Endothelial cell of umbilical vein (primary cell): ENCODE data around the gene CCN2. TPM values are rescaled to one million over a fixed set of nuclear protein-coding genes. Genes with fewer than 3 reads are reported as not detected.

ENCODE experiments used
- BruUV-seq: library from RNA; stranded (reverse); fragments of 400-500 nt; replicated peaks from 2 replicates; lab custom pipeline; 2021; lab: Mats Ljungman, UMichigan
- CTCF ChIA-PET: fragments of 300-600, 350-600 bp; sonication (Branson Sonifier 250); formaldehyde crosslinking; loops from one replicate; lab custom pipeline; 2021; ENCODE audit warnings: antibody characterized with exemption, inconsistent platforms; lab: Charles Lee
- POLR2A ChIA-PET: fragments of 300-600, 350-600 bp; sonication (Branson Sonifier 250); formaldehyde crosslinking; loops from one replicate; lab custom pipeline; 2021; ENCODE audit warnings: antibody characterized with exemption, inconsistent platforms; lab: Charles Lee
- DNase-seq: peaks from one replicate; pipeline ENCODE4 v3.0.0-alpha.2; 2011; ENCODE audit warnings: low read depth, low spot score
- FAIRE-seq: peaks from 2 replicates; lab custom pipeline; 2011; peaks lifted over from hg19 to GRCh38; lab: Jason Lieb, UNC
- H2AFZ ChIP-seq: 2 replicates; pipeline ENCODE4 v1.6.0; 2012; ENCODE audit warnings: low read depth, low read length, control low read depth, inconsistent platforms
- H3K27ac ChIP-seq: 2 replicates; pipeline ENCODE4 v1.5.1; 2011; ENCODE audit warnings: low read depth, mild to moderate bottlenecking, control low read depth, low read length, moderate library complexity; ENCODE audit not compliant: insufficient read depth
- H3K27me3 ChIP-seq, 2 experiments: 2 replicates each; pipeline versions ENCODE4 v1.6.0 to v1.6.1; 2011; ENCODE audit warnings: low read length in 2 of 2, mixed read lengths in 1 of 2; ENCODE audit not compliant: control insufficient read depth in 2 of 2, insufficient read depth in 2 of 2
- H3K36me3 ChIP-seq, 2 experiments: 2 replicates in 1 of 2; 3 replicates in 1 of 2; pipeline ENCODE4 v1.5.1; 2011; ENCODE audit warnings: low read length in 2 of 2, mild to moderate bottlenecking in 1 of 2, moderate library complexity in 1 of 2; ENCODE audit not compliant: control insufficient read depth in 2 of 2, insufficient read depth in 2 of 2; ENCODE audit errors: extremely low read depth in 1 of 2
- H3K4me1 ChIP-seq: 3 replicates; pipeline ENCODE4 v1.5.1; 2011; ENCODE audit warnings: mild to moderate bottlenecking, low read length; ENCODE audit not compliant: control insufficient read depth, insufficient read depth; ENCODE audit errors: extremely low read depth
- H3K4me2 ChIP-seq: 2 replicates; pipeline ENCODE4 v1.6.1; 2011; ENCODE audit warnings: low read length, control low read depth, mixed read lengths; ENCODE audit not compliant: insufficient read depth
- H3K4me3 ChIP-seq, 3 experiments: fragments of 200-600 bp in 1 of 3; sonication (generic), shearing (Covaris generic) in 1 of 3; replicated peaks in 1 of 3; 2 replicates each; pipeline ENCODE4 v1.5.1; 2011 to 2016; ENCODE audit warnings: control low read depth in 3 of 3, low read length in 3 of 3, mild to moderate bottlenecking in 2 of 3, inconsistent platforms in 1 of 3, low read depth in 1 of 3, moderate library complexity in 1 of 3; ENCODE audit not compliant: insufficient read depth in 1 of 3
- H3K79me2 ChIP-seq: 2 replicates; pipeline ENCODE4 v1.6.0; 2012; ENCODE audit warnings: low read length, inconsistent platforms; ENCODE audit not compliant: control insufficient read depth, insufficient read depth
- H3K9ac ChIP-seq: replicated peaks from 2 replicates; pipeline ENCODE3; 2011; ENCODE audit warnings: low read length, control low read depth; ENCODE audit not compliant: insufficient read depth; ENCODE audit errors: extremely low read depth
- H3K9me1 ChIP-seq: replicated peaks from 3 replicates; pipeline ENCODE4 v1.6.0; 2011; ENCODE audit warnings: mild to moderate bottlenecking, low read length; ENCODE audit not compliant: control insufficient read depth, insufficient read depth; ENCODE audit errors: extremely low read depth
- H3K9me3 ChIP-seq: replicated peaks from 2 replicates; pipeline ENCODE4 v1.5.1; 2012; ENCODE audit warnings: low read length, inconsistent platforms; ENCODE audit not compliant: control insufficient read depth, insufficient read depth
- H4K20me1 ChIP-seq: replicated peaks from 2 replicates; pipeline ENCODE3; 2011; ENCODE audit warnings: mild to moderate bottlenecking, low read length; ENCODE audit not compliant: control insufficient read depth, insufficient read depth; ENCODE audit errors: extremely low read depth
- CTCF ChIP-seq, 2 donors: IDR thresholded peaks; 1 replicate in 1 of 2; 2 replicates in 1 of 2; pipeline ENCODE4 v1.5.1; 2011; ENCODE audit warnings: low read length in 2 of 2, mild to moderate bottlenecking in 2 of 2, moderate library complexity in 2 of 2, control low read depth in 1 of 2, inconsistent platforms in 1 of 2, low read depth in 1 of 2; ENCODE audit not compliant: insufficient read depth in 1 of 2; ENCODE audit errors: extremely low read depth in 1 of 2
- EZH2 ChIP-seq: IDR thresholded peaks from 2 replicates; pipeline ENCODE4 v1.6.1; 2012; ENCODE audit warnings: borderline replicate concordance, low read depth, mild to moderate bottlenecking, moderate library complexity, low read length, inconsistent platforms; ENCODE audit not compliant: severe bottlenecking
- FOS ChIP-seq: IDR thresholded peaks from 2 replicates; pipeline ENCODE4 v1.6.1; 2011; ENCODE audit warnings: mild to moderate bottlenecking, low read length, moderate library complexity, borderline replicate concordance; ENCODE audit not compliant: insufficient read depth
- GATA2 ChIP-seq: IDR thresholded peaks from 2 replicates; pipeline ENCODE4 v1.7.0; 2011; ENCODE audit warnings: low read depth, mild to moderate bottlenecking, moderate library complexity, mixed read lengths, low read length; ENCODE audit not compliant: insufficient read length, insufficient read depth
- JUN ChIP-seq: IDR thresholded peaks from 2 replicates; pipeline ENCODE4 v1.6.1; 2011; ENCODE audit warnings: borderline replicate concordance, low read depth; ENCODE audit not compliant: insufficient read length, insufficient read depth
- MAX ChIP-seq: IDR thresholded peaks from 2 replicates; pipeline ENCODE4 v1.6.1; 2011; ENCODE audit not compliant: insufficient read depth, insufficient read length
- MYC ChIP-seq: IDR thresholded peaks from one replicate; pipeline ENCODE4 v1.6.1; 2011; ENCODE audit warnings: mild to moderate bottlenecking, low read depth, low read length
- POLR2A ChIP-seq: IDR thresholded peaks from 2 replicates; pipeline ENCODE4 v1.6.1; 2012; ENCODE audit warnings: low read depth, mild to moderate bottlenecking, control low read depth, low read length
- POLR2AphosphoS5 ChIP-seq: IDR thresholded peaks from 2 replicates; pipeline ENCODE4 v1.6.1; 2012; ENCODE audit warnings: low read depth, mild to moderate bottlenecking, control low read depth, low read length, moderate library complexity; ENCODE audit not compliant: insufficient read depth
- dilution Hi-C: fragments of 300-500 bp; cut with MboI; formaldehyde crosslinking; loops from one replicate; pipeline ENCODE4 v1.15.0; 2019; ENCODE audit warnings: low sequenced_read_pairs; ENCODE audit not compliant: extremely low pct_ligation_motif_present
- intact Hi-C: fragments of 100-400 bp; cut with micrococcal nuclease; formaldehyde crosslinking; loops from one replicate; pipeline ENCODE4 v1.10.0; 2022
- polyA plus RNA-seq, 4 experiments: library from polyadenylated mRNA; depleted of rRNA in 3 of 4; stranded (reverse) in 3 of 4; unstranded in 1 of 4; fragments of >200 nt; gene quantifications; 2 replicates each; pipeline versions ENCODE4 v1.2.1 to v1.2.3, GENCODE V29; 2011 to 2012; ENCODE audit warnings: missing spikeins in 1 of 4
- total RNA-seq: library from RNA; stranded (reverse); gene quantifications from 2 replicates; pipeline ENCODE4 v1.2.3, GENCODE V29; 2021

CCN2 gene
- total and polyA plus RNA-seq, 2 donors (not counting 3 experiments of a cell fraction or from before 2014, with no cell fraction given), result 1,926 to 2,488 TPM

GRCh38 chr6:131937226-131937625 lies 13.9 kb downstream of the CCN2 start:
- H4K20me1 ChIP-seq, result no peaks in the 10 kb centered on the region
- ChIA-PET CTCF (interaction anchor here (1.6 kb wide), 1 partner anchor 343 kb away, joined by 6 read pairs; no protein-coding TSS in a partner anchor), POLR2A (interaction anchor here (0.7 kb wide), 1 partner anchor 199 kb away, joined by 3 read pairs; no protein-coding TSS in a partner anchor)
- FAIRE-seq, result no peak
- DNase-seq, result no peak
- no peak overlapping the region for H3K27ac ChIP-seq
- H3K36me3 ChIP-seq, result no peaks in the 10 kb centered on the region
- no peaks in the 10 kb centered on the region for H3K4me1 ChIP-seq
- BruUV-seq, result no TSS peak
- intact Hi-C loops, result no loop called here
- no peaks in the 10 kb centered on the region for H3K27me3 ChIP-seq
- H2AFZ ChIP-seq, result no peak overlapping the region
- H3K4me3 ChIP-seq, result no peak overlapping the region
- H3K9me3 ChIP-seq, result no peaks in the 10 kb centered on the region
- no peak for TF ChIP-seq MYC
- no peak for TF ChIP-seq EZH2
- no peak for TF ChIP-seq POLR2A
- TF ChIP-seq JUN, result no peak
- no peak for TF ChIP-seq MAX
- TF ChIP-seq FOS, result no peak
- no peak for TF ChIP-seq CTCF (IDR thresholded peaks at IDR 0.05; ENCODE audit: extremely low read depth in 1 of 2, insufficient read depth in 1 of 2, low read depth in 1 of 2, low read length in 2 of 2)
- TF ChIP-seq GATA2, result no peak
- TF ChIP-seq POLR2AphosphoS5, result no peak
- no peaks in the 10 kb centered on the region for H3K9me1 ChIP-seq
- H3K9ac ChIP-seq, result no peak overlapping the region
- no peaks in the 10 kb centered on the region for H3K79me2 ChIP-seq
- H3K4me2 ChIP-seq, result no peak overlapping the region
- dilution Hi-C loops, result no loop called here
